H9 (cell line): ENCODE results near the gene GDI1. TPM values are rescaled to one million over a fixed set of nuclear protein-coding genes. Genes with fewer than 3 reads are reported as not detected.

ENCODE experiments used
- DNase-seq: peaks from one replicate; pipeline ENCODE4 v3.0.0-alpha.2; 2017
- H2AFZ ChIP-seq: one replicate; pipeline ENCODE4 v1.6.1; 2013; ENCODE audit warnings: mild to moderate bottlenecking, low read length, control low read depth, moderate library complexity
- H2AK5ac ChIP-seq: 2 replicates; pipeline ENCODE4 v1.6.1; 2013; ENCODE audit warnings: low read length, control low read depth, mixed read lengths; ENCODE audit not compliant: insufficient read length
- H2BK120ac ChIP-seq: one replicate; pipeline ENCODE4 v1.6.1; 2013; ENCODE audit warnings: low read depth, mild to moderate bottlenecking, low read length, control low read depth, inconsistent platforms; ENCODE audit not compliant: poor library complexity, severe bottlenecking
- H2BK12ac ChIP-seq: 2 replicates; pipeline ENCODE4 v1.6.1; 2013; ENCODE audit warnings: low read length, control low read depth, mixed read lengths, low read depth; ENCODE audit not compliant: insufficient read length
- H2BK15ac ChIP-seq: 2 replicates; pipeline ENCODE4 v1.6.1; 2013; ENCODE audit warnings: low read depth, low read length, control low read depth
- H2BK20ac ChIP-seq: one replicate; pipeline ENCODE4 v1.6.1; 2013; ENCODE audit warnings: low read depth, mild to moderate bottlenecking, low read length, control low read depth, inconsistent platforms; ENCODE audit not compliant: poor library complexity, severe bottlenecking
- H2BK5ac ChIP-seq: 2 replicates; pipeline ENCODE4 v1.6.1; 2013; ENCODE audit warnings: low read length, control low read depth, mixed read lengths; ENCODE audit not compliant: insufficient read length
- H3K14ac ChIP-seq: 2 replicates; pipeline ENCODE4 v1.6.1; 2013; ENCODE audit warnings: low read length, control low read depth; ENCODE audit not compliant: insufficient read depth
- H3K18ac ChIP-seq: 2 replicates; pipeline ENCODE4 v1.6.1; 2013; ENCODE audit warnings: low read depth, mild to moderate bottlenecking, mixed read lengths, low read length, control low read depth; ENCODE audit not compliant: insufficient read length
- H3K23ac ChIP-seq: 2 replicates; pipeline ENCODE4 v1.6.1; 2013; ENCODE audit warnings: low read length, control low read depth, mixed read lengths, low read depth; ENCODE audit not compliant: insufficient read length
- H3K23me2 ChIP-seq: 2 replicates; pipeline ENCODE4 v1.6.1; 2013; ENCODE audit warnings: low read depth, mild to moderate bottlenecking, mixed read lengths, low read length, control low read depth; ENCODE audit not compliant: insufficient read length, poor library complexity, severe bottlenecking
- H3K27ac ChIP-seq: 2 replicates; pipeline ENCODE4 v1.5.1; 2013; ENCODE audit warnings: low read length, control low read depth, mixed read lengths, low read depth; ENCODE audit not compliant: insufficient read length
- H3K27me3 ChIP-seq: 2 replicates; pipeline ENCODE4 v1.6.1; 2013; ENCODE audit warnings: low read length, control low read depth, inconsistent platforms; ENCODE audit not compliant: insufficient read depth
- H3K4ac ChIP-seq: 2 replicates; pipeline ENCODE4 v1.6.1; 2013; ENCODE audit warnings: low read depth, mild to moderate bottlenecking, control low read depth, inconsistent platforms, low read length, moderate library complexity
- H3K4me1 ChIP-seq: 2 replicates; pipeline ENCODE4 v1.6.1; 2013; ENCODE audit warnings: low read length, control low read depth, inconsistent platforms; ENCODE audit not compliant: insufficient read depth
- H3K4me2 ChIP-seq: 2 replicates; pipeline ENCODE4 v1.6.1; 2013; ENCODE audit warnings: low read length, control low read depth, mixed read lengths; ENCODE audit not compliant: insufficient read length, insufficient read depth
- H3K56ac ChIP-seq: 2 replicates; pipeline ENCODE4 v1.6.1; 2013; ENCODE audit warnings: low read depth, mild to moderate bottlenecking, mixed read lengths, low read length, control low read depth; ENCODE audit not compliant: insufficient read length
- H3K79me1 ChIP-seq: 2 replicates; pipeline ENCODE4 v1.6.1; 2013; ENCODE audit warnings: low read depth, mild to moderate bottlenecking, moderate library complexity, low read length, control low read depth, inconsistent platforms; ENCODE audit not compliant: insufficient read depth, poor library complexity, severe bottlenecking
- H3K79me2 ChIP-seq: 2 replicates; pipeline ENCODE4 v1.6.1; 2013; ENCODE audit warnings: low read length, control low read depth, inconsistent platforms; ENCODE audit not compliant: insufficient read depth
- H3K9ac ChIP-seq: 2 replicates; pipeline ENCODE4 v1.6.1; 2013; ENCODE audit warnings: low read length, control low read depth, mixed read lengths; ENCODE audit not compliant: insufficient read length; ENCODE audit errors: extremely low read depth
- H3K9me3 ChIP-seq: one replicate; pipeline ENCODE4 v1.6.1; 2013; ENCODE audit warnings: low read depth, low read length, inconsistent platforms; ENCODE audit not compliant: control insufficient read depth
- H3T11ph ChIP-seq: one replicate; pipeline ENCODE4 v1.6.1; 2013; ENCODE audit warnings: mild to moderate bottlenecking, low read length, control low read depth, inconsistent platforms
- H4K20me1 ChIP-seq: one replicate; pipeline ENCODE4 v1.6.1; 2013; ENCODE audit not compliant: control insufficient read depth, insufficient read length, insufficient read depth
- H4K5ac ChIP-seq: 2 replicates; pipeline ENCODE4 v1.6.1; 2013; ENCODE audit warnings: low read depth, mild to moderate bottlenecking, mixed read lengths, low read length, control low read depth; ENCODE audit not compliant: insufficient read length
- H4K8ac ChIP-seq: replicated peaks from 2 replicates; pipeline ENCODE4 v1.6.1; 2013; ENCODE audit warnings: low read length, control low read depth, mixed read lengths, low read depth; ENCODE audit not compliant: insufficient read length
- H4K91ac ChIP-seq: 2 replicates; pipeline ENCODE4 v1.6.1; 2013; ENCODE audit warnings: low read depth, mild to moderate bottlenecking, moderate library complexity, mixed read lengths, low read length, control low read depth; ENCODE audit not compliant: insufficient read length
- H3K27ac Mint-ChIP-seq, 3 experiments: 2 replicates in 2 of 3; 3 replicates in 1 of 3; pipeline ENCODE4 v1.8.0; 2020 to 2021; ENCODE audit warnings: mixed read lengths in 3 of 3, mild to moderate bottlenecking in 1 of 3, moderate library complexity in 1 of 3
- H3K27me3 Mint-ChIP-seq: 2 replicates; pipeline ENCODE4 v1.8.0; 2021; ENCODE audit warnings: low read depth, mild to moderate bottlenecking, moderate library complexity, mixed read lengths
- H3K36me3 Mint-ChIP-seq, 3 experiments: 2 replicates in 2 of 3; 3 replicates in 1 of 3; pipeline ENCODE4 v1.8.0; 2020 to 2021; ENCODE audit warnings: low read depth in 3 of 3, mixed read lengths in 3 of 3; ENCODE audit not compliant: insufficient read depth in 1 of 3
- H3K4me1 Mint-ChIP-seq, 2 experiments: 2 replicates each; pipeline ENCODE4 v1.8.0; 2020; ENCODE audit warnings: mixed read lengths in 2 of 2
- H3K4me3 Mint-ChIP-seq, 2 experiments: 2 replicates in 1 of 2; 3 replicates in 1 of 2; pipeline ENCODE4 v1.8.0; 2020 to 2021; ENCODE audit warnings: mild to moderate bottlenecking in 2 of 2, mixed read lengths in 2 of 2, moderate library complexity in 1 of 2
- H3K9me3 Mint-ChIP-seq, 2 experiments: 2 replicates in 1 of 2; 3 replicates in 1 of 2; pipeline ENCODE4 v1.8.0; 2020; ENCODE audit warnings: mild to moderate bottlenecking in 2 of 2, mixed read lengths in 2 of 2, moderate library complexity in 1 of 2
- CTCF ChIP-seq: fragments of 200-600 bp; sonication (generic); conservative IDR thresholded peaks from 3 replicates; pipeline ENCODE4 v1.8.0; 2021; ENCODE audit warnings: antibody characterized with exemption, mild to moderate bottlenecking
- WGBS: extraction: QIAGEN DNeasy Blood & Tissue Kit; methylation state at CpG from one replicate; pipeline ENCODE4 v1.1.7; 2013; ENCODE audit warnings: missing lambda C conversion rate, low lambda C conversion rate, mixed read lengths; ENCODE audit not compliant: insufficient read length; ENCODE audit errors: extremely low coverage; 5-methylcytosine and 5-hydroxymethylcytosine counted together
- total RNA-seq: library from RNA; stranded (reverse); gene quantifications from 2 replicates; pipeline ENCODE4 v1.2.1, GENCODE V29; 2021

GDI1 gene
- total RNA-seq, 1 experiment from 2014 or later: 111 TPM

GRCh38 chrX:154462396-154462795, 25.4 kb downstream of the GDI1 start:
- no peaks in the 10 kb centered on the region for H3K4me1 ChIP-seq
- peaks cover 2% of the 10 kb centered on the region for H3K27me3 Mint-ChIP-seq
- H3K79me2 ChIP-seq: no peaks in the 10 kb centered on the region
- no peak overlapping the region for H4K91ac ChIP-seq
- no peak overlapping the region for H3K9ac ChIP-seq
- H3K4ac ChIP-seq: no peak overlapping the region
- H3K4me2 ChIP-seq: no peak overlapping the region
- no peak overlapping the region for H2BK120ac ChIP-seq
- no peak overlapping the region for H2BK15ac ChIP-seq
- no peaks in the 10 kb centered on the region; the same call in 1 of the 2 replicates for H3K27me3 ChIP-seq
- no peak overlapping the region for H3K14ac ChIP-seq
- no peak overlapping the region for H2BK20ac ChIP-seq
- no peak overlapping the region for H4K8ac ChIP-seq
- H3K79me1 ChIP-seq: no peaks in the 10 kb centered on the region
- H2AK5ac ChIP-seq: no peak overlapping the region
- no peak for DNase-seq
- no peak overlapping the region for H3K4me3 Mint-ChIP-seq
- H3K56ac ChIP-seq: no peak overlapping the region
- no peak overlapping the region for H3K18ac ChIP-seq
- H3K23ac ChIP-seq: no peak overlapping the region
- peaks cover 0 to 5% of the 10 kb centered on the region in 2 experiments; a peak in 1 of 4 replicates for H3K4me1 Mint-ChIP-seq
- H3K9me3 ChIP-seq: peaks cover 24% of the 10 kb centered on the region
- no peak overlapping the region for H2BK12ac ChIP-seq
- H3K23me2 ChIP-seq: peaks cover 8% of the 10 kb centered on the region
- H3K9me3 Mint-ChIP-seq: peaks cover 48 to 79% of the 10 kb centered on the region in 2 experiments
- H3K36me3 Mint-ChIP-seq: peaks cover 18 to 38% (median 32%) of the 10 kb centered on the region in 3 experiments
- H4K20me1 ChIP-seq: no peaks in the 10 kb centered on the region
- H2AFZ ChIP-seq: no peak overlapping the region
- H4K5ac ChIP-seq: no peak overlapping the region
- H2BK5ac ChIP-seq: no peak overlapping the region
- TF ChIP-seq CTCF: no peak
- no peak overlapping the region for H3T11ph ChIP-seq
- H3K27ac ChIP-seq: no peak overlapping the region
- no peak overlapping the region for H3K27ac Mint-ChIP-seq
- no CpG with 5 or more reads among the region's 8 CpGs for WGBS
